Fibroblast of mammary gland (primary cell): ENCODE results near the gene DUSP3.

Experiments used
- DNase-seq: peaks from one replicate; pipeline ENCODE4 v3.0.0-alpha.2; 2010; ENCODE audit warnings: low read depth
- H3K4me3 ChIP-seq: 2 replicates; pipeline ENCODE4 v1.5.1; 2011; ENCODE audit warnings: low read depth, mild to moderate bottlenecking, low read length, moderate library complexity; ENCODE audit not compliant: control insufficient read depth
- CTCF ChIP-seq: conservative IDR thresholded peaks from 2 replicates; pipeline ENCODE4 v1.5.1; 2011; ENCODE audit warnings: low read depth, low read length, inconsistent platforms; ENCODE audit not compliant: control insufficient read depth, insufficient read depth

DUSP3 gene

GRCh38 chr17:43732958-43733357 lies 45.8 kb downstream of the DUSP3 start:
- TF ChIP-seq CTCF: no peak
- H3K4me3 ChIP-seq: no peak overlapping the region
- peak; percentile 71 for DNase-seq

- no peak for DNase-seq
- no peak overlapping the region for H3K4me3 ChIP-seq
- no peak for TF ChIP-seq CTCF
These were observed 50.7 kb downstream of the DUSP3 start for GRCh38 chr17:43728081-43728480.

- H3K4me3 ChIP-seq: no peak overlapping the region
- peak; percentile 78 for DNase-seq
- no peak for TF ChIP-seq CTCF
These were observed 54.9 kb downstream of the DUSP3 start for GRCh38 chr17:43723697-43724359.

GRCh38 chr17:43722870-43723665 lies 55.7 kb downstream of the DUSP3 start:
- TF ChIP-seq CTCF: no peak
- no peak for DNase-seq

GRCh38 chr17:43722269-43722619 lies 56.5 kb downstream of the DUSP3 start:
- TF ChIP-seq CTCF: no peak
- H3K4me3 ChIP-seq: no peak overlapping the region
- no peak for DNase-seq

More at GRCh38 chr17:43722870-43723665, 55.7 kb downstream of the DUSP3 start:
- H3K4me3 ChIP-seq: no peak overlapping the region

GRCh38 chr17:43721537-43722268 lies 57.1 kb downstream of the DUSP3 start:
- no peak for TF ChIP-seq CTCF
- peak; percentile 30 for DNase-seq
- H3K4me3 ChIP-seq: no peak overlapping the region
